Measurements from ENCODE around the gene PFKP.

PFKP gene

GRCh38 chr10:3056280-3057037 is 10.9 kb upstream of the PFKP start:
- no peak overlapping the region for H3K4me3 ChIP-seq (ENCODE audit: low read length)
- H3K79me2 ChIP-seq (ENCODE audit: control insufficient read depth, low read length) = no peaks in the 10 kb centered on the region
- TF ChIP-seq CTCF (IDR thresholded peaks at IDR 0.05; ENCODE audit: low read depth, low read length, poor library complexity, severe bottlenecking) (no peak), EZH2phosphoT487 (IDR thresholded peaks at IDR 0.05; ENCODE audit: borderline replicate concordance, low read length) (no peak)
- H3F3A ChIP-seq (ENCODE audit: control insufficient read depth, insufficient read depth) = no peaks in the 10 kb centered on the region
- H3K9me3 ChIP-seq (ENCODE audit: control insufficient read depth, insufficient read depth, low read length) = no peaks in the 10 kb centered on the region
- no peak overlapping the region for H3K4me2 ChIP-seq (ENCODE audit: low read length)
- H3K27me3 ChIP-seq (ENCODE audit: control insufficient read depth, low read length) = peaks cover 32% of the 10 kb centered on the region
- H3K36me3 ChIP-seq (ENCODE audit: control insufficient read depth, low read length) = no peaks in the 10 kb centered on the region
- no peaks in the 10 kb centered on the region for H4K20me1 ChIP-seq (ENCODE audit: control insufficient read depth, insufficient read depth, low read depth, low read length)
- no peaks in the 10 kb centered on the region for H3K4me1 ChIP-seq (ENCODE audit: control insufficient read depth, low read length)
- no peaks in the 10 kb centered on the region for H3K9me2 ChIP-seq (replicated peaks; ENCODE audit: control insufficient read depth, low read length)
- no peak overlapping the region for H3K27ac ChIP-seq (ENCODE audit: low read depth, low read length)

- no peaks in the 10 kb centered on the region for H3K9me3 ChIP-seq (ENCODE audit: control insufficient read depth, insufficient read depth, low read length)
- H3K27me3 ChIP-seq (ENCODE audit: control insufficient read depth, low read length) = peaks cover 32% of the 10 kb centered on the region
- no peak overlapping the region for H3K4me3 ChIP-seq (ENCODE audit: low read length)
- no peaks in the 10 kb centered on the region for H3K9me2 ChIP-seq (replicated peaks; ENCODE audit: control insufficient read depth, low read length)
- H3K36me3 ChIP-seq (ENCODE audit: control insufficient read depth, low read length) = no peaks in the 10 kb centered on the region
- TF ChIP-seq CTCF (IDR thresholded peaks at IDR 0.05; ENCODE audit: low read depth, low read length, poor library complexity, severe bottlenecking) = no peak
- no peak for TF ChIP-seq EZH2phosphoT487 (IDR thresholded peaks at IDR 0.05; ENCODE audit: borderline replicate concordance, low read length)
- no peak overlapping the region for H3K27ac ChIP-seq (ENCODE audit: low read depth, low read length)
- H3K4me2 ChIP-seq (ENCODE audit: low read length) = no peak overlapping the region
- H3K79me2 ChIP-seq (ENCODE audit: control insufficient read depth, low read length) = no peaks in the 10 kb centered on the region
- no peaks in the 10 kb centered on the region for H3F3A ChIP-seq (ENCODE audit: control insufficient read depth, insufficient read depth)
- H4K20me1 ChIP-seq (ENCODE audit: control insufficient read depth, insufficient read depth, low read depth, low read length) = no peaks in the 10 kb centered on the region
- no peaks in the 10 kb centered on the region for H3K4me1 ChIP-seq (ENCODE audit: control insufficient read depth, low read length)
Measured at GRCh38 chr10:3057946-3058345, 9.4 kb upstream of the PFKP start.

- no peaks in the 10 kb centered on the region for H3K9me3 ChIP-seq (ENCODE audit: control insufficient read depth, insufficient read depth, low read length)
- no peaks in the 10 kb centered on the region for H3F3A ChIP-seq (ENCODE audit: control insufficient read depth, insufficient read depth)
- H3K27me3 ChIP-seq (ENCODE audit: control insufficient read depth, low read length) = peaks cover 29% of the 10 kb centered on the region
- no peaks in the 10 kb centered on the region for H4K20me1 ChIP-seq (ENCODE audit: control insufficient read depth, insufficient read depth, low read depth, low read length)
- no peak overlapping the region for H3K4me3 ChIP-seq (ENCODE audit: low read length)
- no peak overlapping the region for H3K27ac ChIP-seq (ENCODE audit: low read depth, low read length)
- no peaks in the 10 kb centered on the region for H3K9me2 ChIP-seq (replicated peaks; ENCODE audit: control insufficient read depth, low read length)
- TF ChIP-seq EZH2phosphoT487 (IDR thresholded peaks at IDR 0.05; ENCODE audit: borderline replicate concordance, low read length) (no peak), CTCF (IDR thresholded peaks at IDR 0.05; ENCODE audit: low read depth, low read length, poor library complexity, severe bottlenecking) (no peak)
- peaks cover 9% of the 10 kb centered on the region for H3K4me1 ChIP-seq (ENCODE audit: control insufficient read depth, low read length)
- H3K36me3 ChIP-seq (ENCODE audit: control insufficient read depth, low read length) = no peaks in the 10 kb centered on the region
- H3K4me2 ChIP-seq (ENCODE audit: low read length) = no peak overlapping the region
- no peaks in the 10 kb centered on the region for H3K79me2 ChIP-seq (ENCODE audit: control insufficient read depth, low read length)
Measured at GRCh38 chr10:3059974-3060373, 7.4 kb upstream of the PFKP start.

Measured in DOHH2 (cell line).